ENCODE measurements around the gene EAF1.

- TF ChIP-seq ZNF449 (tag by site-specific recombination; IDR thresholded peaks at IDR 0.05) (no peak), BCL11A (tag by site-specific recombination; IDR thresholded peaks at IDR 0.05; ENCODE audit: low read depth) (no peak), SALL2 (tag by site-specific recombination; IDR thresholded peaks at IDR 0.05; ENCODE audit: borderline replicate concordance) (no peak), REST (tag by site-specific recombination; IDR thresholded peaks at IDR 0.05) (no peak), CTCF (tag by site-specific recombination; IDR thresholded peaks at IDR 0.05) (no peak), ZNF837 (tag by site-specific recombination; IDR thresholded peaks at IDR 0.05) (no peak), ZNF239 (tag by site-specific recombination; IDR thresholded peaks at IDR 0.05) (no peak), ELK4 (IDR thresholded peaks at IDR 0.05; ENCODE audit: borderline replicate concordance, low read depth, low read length) (no peak), ZNF274 (IDR thresholded peaks at IDR 0.05; ENCODE audit: low read length) (no peak), ZNF274 (tag by site-specific recombination; IDR thresholded peaks at IDR 0.05; ENCODE audit: borderline replicate concordance) (no peak), PBX3 (CRISPR knock-in tag; IDR thresholded peaks at IDR 0.05) (no peak), ZBTB11 (tag by site-specific recombination; conservative IDR thresholded peaks at IDR 0.05; ENCODE audit: low read depth) (no peak), ZSCAN4 (tag by site-specific recombination; IDR thresholded peaks at IDR 0.05) (no peak), KLF16 (tag by site-specific recombination; IDR thresholded peaks at IDR 0.05) (no peak)
These were observed 25.6 kb downstream of the EAF1 start for GRCh38 chr3:15452961-15453360.
